OCI-LY7 (cell line): ENCODE measurements around the gene CDK19. TPM values are rescaled to one million over a fixed set of nuclear protein-coding genes. Genes with fewer than 3 reads are reported as not detected.

Source experiments
- BruUV-seq: library from RNA; stranded (reverse); fragments of 400-500 nt; replicated peaks from 2 replicates; lab custom pipeline; 2021; lab: Mats Ljungman, UMichigan
- CTCF ChIA-PET: fragments of 300-600 bp; sonication (Branson Sonifier 250); formaldehyde crosslinking; loops from one replicate; lab custom pipeline; 2022; ENCODE audit warnings: antibody characterized with exemption; ENCODE audit not compliant: unreplicated experiment; lab: Charles Lee
- POLR2A ChIA-PET: fragments of 300-600 bp; sonication (Branson Sonifier 250); formaldehyde crosslinking; loops from one replicate; lab custom pipeline; 2022; ENCODE audit warnings: antibody characterized with exemption; lab: Charles Lee
- DNase-seq: peaks from one replicate; pipeline ENCODE4 v3.0.0-alpha.2; 2015; ENCODE audit warnings: low spot score
- H2AFZ ChIP-seq: fragments of 200-600 bp; sonication (generic), shearing (Covaris generic); 2 replicates; pipeline ENCODE4 v1.6.1; 2014; ENCODE audit warnings: mild to moderate bottlenecking, antibody characterized with exemption, low read length, moderate library complexity
- H3K27ac ChIP-seq: fragments of 200-600 bp; sonication (generic); 2 replicates; pipeline ENCODE4 v1.5.1; 2014; ENCODE audit warnings: mixed run types, low read depth, mild to moderate bottlenecking, moderate library complexity, low read length, inconsistent platforms; ENCODE audit not compliant: poor library complexity, severe bottlenecking
- H3K36me3 ChIP-seq: fragments of 200-600 bp; sonication (generic); 2 replicates; pipeline ENCODE4 v1.6.1; 2014; ENCODE audit warnings: mild to moderate bottlenecking, antibody characterized with exemption, low read length, moderate library complexity, mixed read lengths; ENCODE audit not compliant: insufficient read depth
- H3K4me1 ChIP-seq: fragments of 200-600 bp; sonication (generic); 2 replicates; pipeline ENCODE4 v1.5.1; 2014; ENCODE audit warnings: mild to moderate bottlenecking, low read length; ENCODE audit not compliant: insufficient read depth, poor library complexity, severe bottlenecking
- H3K4me2 ChIP-seq: fragments of 200-600 bp; sonication (generic); 2 replicates; pipeline ENCODE4 v1.6.1; 2014; ENCODE audit warnings: mild to moderate bottlenecking, low read length
- H3K4me3 ChIP-seq: fragments of 200-600 bp; sonication (generic); 2 replicates; pipeline ENCODE4 v1.5.1; 2014; ENCODE audit warnings: mild to moderate bottlenecking, low read depth, low read length; ENCODE audit not compliant: poor library complexity, severe bottlenecking
- H3K79me2 ChIP-seq: fragments of 200-600 bp; sonication (generic); 2 replicates; pipeline ENCODE4 v1.6.1; 2016; ENCODE audit warnings: low read depth, mild to moderate bottlenecking, low read length, moderate library complexity, mixed read lengths; ENCODE audit not compliant: insufficient read depth
- H3K9me2 ChIP-seq: fragments of 200-600 bp; sonication (generic); 2 replicates; pipeline ENCODE4 v1.6.1; 2016; ENCODE audit warnings: mild to moderate bottlenecking, low read length, mixed read lengths; ENCODE audit not compliant: insufficient read depth
- H3K9me3 ChIP-seq: fragments of 200-600 bp; sonication (generic); 2 replicates; pipeline ENCODE4 v1.6.1; 2014; ENCODE audit warnings: mild to moderate bottlenecking, mixed run types, low read length, mixed read lengths
- H4K20me1 ChIP-seq: fragments of 200-600 bp; sonication (generic); 2 replicates; pipeline ENCODE4 v1.6.1; 2014; ENCODE audit warnings: mild to moderate bottlenecking, antibody characterized with exemption, low read length, moderate library complexity, mixed read lengths; ENCODE audit not compliant: insufficient read depth
- CTCF ChIP-seq: fragments of 200-600 bp; sonication (generic); conservative IDR thresholded peaks from 2 replicates; pipeline ENCODE4 v1.5.1; 2014; ENCODE audit warnings: mild to moderate bottlenecking, antibody characterized with exemption, low read length, moderate library complexity, mixed read lengths
- EZH2phosphoT487 ChIP-seq: fragments of 200-600 bp; sonication (generic); IDR thresholded peaks from 2 replicates; pipeline ENCODE4 v1.6.1; 2018; ENCODE audit warnings: low read depth, borderline replicate concordance, mild to moderate bottlenecking, mixed run types, antibody characterized with exemption, low read length, moderate library complexity, mixed read lengths
- intact Hi-C: fragments of 100-400 bp; cut with micrococcal nuclease; formaldehyde crosslinking; loops from one replicate; pipeline ENCODE4 v1.10.0; 2022; ENCODE audit not compliant: unreplicated experiment
- total RNA-seq, 2 experiments: library from RNA; depleted of rRNA in 1 of 2; stranded (reverse); fragments of >200 nt in 1 of 2; shearing (Covaris generic) in 1 of 2; gene quantifications; 2 replicates each; pipeline ENCODE4 v1.2.3, GENCODE V29; 2014 to 2022

The CDK19 gene
- total RNA-seq, 2 experiments from 2014 or later = 15.4 to 35.6 TPM

- Histone ChIP-seq H3K4me1 (no peaks in the 10 kb centered on the region), H3K79me2 (no peaks in the 10 kb centered on the region), H3K9me2 (no peaks in the 10 kb centered on the region), H4K20me1 (no peaks in the 10 kb centered on the region), H3K36me3 (no peaks in the 10 kb centered on the region), H2AFZ (no peak overlapping the region), H3K27ac (no peak overlapping the region), H3K4me3 (no peak overlapping the region), H3K9me3 (no peaks in the 10 kb centered on the region), H3K4me2 (no peak overlapping the region)
- TF ChIP-seq EZH2phosphoT487 (no peak), CTCF (no peak)
- intact Hi-C loops = no loop called here
- DNase-seq = no peak
- TSS peak; percentile 25 for BruUV-seq
- ChIA-PET CTCF (interaction anchor here (0.5 kb wide), 1 partner anchor 26 kb away, joined by 4 read pairs; no protein-coding TSS in a partner anchor), POLR2A (interaction anchor here (0.8 to 1.1 kb wide), 2 partner anchors 120 to 168 kb away, joined by 3 read pairs; no protein-coding TSS in a partner anchor)
Measured at GRCh38 chr6:110708295-110708950, 106.8 kb downstream of the CDK19 start.

- no TSS peak for BruUV-seq
- Histone ChIP-seq H4K20me1 (no peaks in the 10 kb centered on the region), H3K4me2 (no peak overlapping the region), H3K27ac (no peak overlapping the region), H3K79me2 (no peaks in the 10 kb centered on the region), H2AFZ (no peak overlapping the region), H3K4me1 (no peaks in the 10 kb centered on the region), H3K36me3 (no peaks in the 10 kb centered on the region), H3K9me2 (no peaks in the 10 kb centered on the region), H3K9me3 (no peaks in the 10 kb centered on the region), H3K4me3 (no peak overlapping the region)
- DNase-seq = no peak
- ChIA-PET CTCF (no interaction called here), POLR2A (interaction anchor here (0.9 kb wide), 1 partner anchor 14 kb away, joined by 3 read pairs; no protein-coding TSS in a partner anchor)
- intact Hi-C loops = no loop called here
- no peak for TF ChIP-seq CTCF
- TF ChIP-seq EZH2phosphoT487 = no peak
Measured at GRCh38 chr6:110705543-110705942, 109.7 kb downstream of the CDK19 start.

GRCh38 chr6:110703906-110704594, 111.2 kb downstream of the CDK19 start:
- DNase-seq = no peak
- no TSS peak for BruUV-seq
- no peaks in the 10 kb centered on the region for H3K9me3 ChIP-seq
- no peaks in the 10 kb centered on the region for H3K79me2 ChIP-seq
- no peaks in the 10 kb centered on the region for H3K4me1 ChIP-seq
- H3K9me2 ChIP-seq = no peaks in the 10 kb centered on the region
- TF ChIP-seq EZH2phosphoT487 (no peak), CTCF (no peak)
- H2AFZ ChIP-seq = no peak overlapping the region
- ChIA-PET POLR2A (interaction anchor here (1.1 kb wide), 1 partner anchor 21 kb away, joined by 6 read pairs; no protein-coding TSS in a partner anchor), CTCF (no interaction called here)
- H4K20me1 ChIP-seq = no peaks in the 10 kb centered on the region
- intact Hi-C loops = no loop called here
- no peak overlapping the region for H3K27ac ChIP-seq
- no peak overlapping the region for H3K4me3 ChIP-seq
- H3K4me2 ChIP-seq = no peak overlapping the region
- no peaks in the 10 kb centered on the region for H3K36me3 ChIP-seq
